ENCODE measurements around the gene ESRRG. TPM values are rescaled to one million over a fixed set of nuclear protein-coding genes. Genes with fewer than 3 reads are reported as not detected.

The ESRRG gene
- total RNA-seq, 1 experiment from 2014 or later, result 0.44 TPM

DNA sequence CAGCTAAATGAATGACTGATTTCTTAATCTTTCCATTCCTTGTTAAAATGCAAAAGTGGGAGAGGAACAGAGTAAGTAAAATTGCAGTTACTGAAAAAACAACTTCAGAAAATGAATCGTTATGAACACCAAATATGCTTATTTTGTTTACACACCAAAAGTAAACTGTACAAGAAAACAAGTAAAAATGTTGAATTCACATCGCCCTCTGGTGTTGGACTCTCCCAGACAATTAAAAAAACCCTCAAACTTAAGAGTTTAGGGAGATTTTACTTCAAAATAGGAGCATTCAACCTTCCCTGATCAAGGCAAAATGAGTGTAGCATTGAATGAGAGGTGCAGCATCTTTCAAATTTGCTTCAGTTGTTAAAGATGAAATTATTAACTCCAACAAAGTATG is 19.4 kb upstream of the ESRRG start:
- H3K4me1 ChIP-seq (ENCODE audit: insufficient read depth, low read length), result peaks cover 7% of the 10 kb centered on the region; the same call in 1 of the 2 replicates
- no peaks in the 10 kb centered on the region for H4K20me1 ChIP-seq (ENCODE audit: control insufficient read depth, insufficient read depth, insufficient read length)
- H3K4me3 Mint-ChIP-seq, result no peak overlapping the region
- WGBS (ENCODE audit: extremely low coverage, insufficient read length, low lambda C conversion rate), result no CpG with 5 or more reads among the region's 2 CpGs
- H2BK120ac ChIP-seq (ENCODE audit: low read depth, low read length, poor library complexity, severe bottlenecking), result no peak overlapping the region
- no peak overlapping the region for H3K27ac Mint-ChIP-seq
- TF ChIP-seq, protein P1, sequence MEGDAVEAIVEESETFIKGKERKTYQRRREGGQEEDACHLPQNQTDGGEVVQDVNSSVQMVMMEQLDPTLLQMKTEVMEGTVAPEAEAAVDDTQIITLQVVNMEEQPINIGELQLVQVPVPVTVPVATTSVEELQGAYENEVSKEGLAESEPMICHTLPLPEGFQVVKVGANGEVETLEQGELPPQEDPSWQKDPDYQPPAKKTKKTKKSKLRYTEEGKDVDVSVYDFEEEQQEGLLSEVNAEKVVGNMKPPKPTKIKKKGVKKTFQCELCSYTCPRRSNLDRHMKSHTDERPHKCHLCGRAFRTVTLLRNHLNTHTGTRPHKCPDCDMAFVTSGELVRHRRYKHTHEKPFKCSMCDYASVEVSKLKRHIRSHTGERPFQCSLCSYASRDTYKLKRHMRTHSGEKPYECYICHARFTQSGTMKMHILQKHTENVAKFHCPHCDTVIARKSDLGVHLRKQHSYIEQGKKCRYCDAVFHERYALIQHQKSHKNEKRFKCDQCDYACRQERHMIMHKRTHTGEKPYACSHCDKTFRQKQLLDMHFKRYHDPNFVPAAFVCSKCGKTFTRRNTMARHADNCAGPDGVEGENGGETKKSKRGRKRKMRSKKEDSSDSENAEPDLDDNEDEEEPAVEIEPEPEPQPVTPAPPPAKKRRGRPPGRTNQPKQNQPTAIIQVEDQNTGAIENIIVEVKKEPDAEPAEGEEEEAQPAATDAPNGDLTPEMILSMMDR (conservative IDR thresholded peaks at IDR 0.05), result peak; percentile 66
- H3K27me3 Mint-ChIP-seq (ENCODE audit: low read depth), result no peaks in the 10 kb centered on the region
- no peak overlapping the region for H2BK12ac ChIP-seq (ENCODE audit: insufficient read length, low read depth, low read length)
- no peak overlapping the region for H2AK5ac ChIP-seq (ENCODE audit: insufficient read length, low read length)
- no peaks in the 10 kb centered on the region for H3K9me3 ChIP-seq (ENCODE audit: control insufficient read depth, low read depth, low read length)
- no peaks in the 10 kb centered on the region for H3K36me3 Mint-ChIP-seq (ENCODE audit: insufficient read depth in 1 of 3, low read depth in 3 of 3)
- H4K8ac ChIP-seq (replicated peaks; ENCODE audit: insufficient read length, low read depth, low read length), result no peak overlapping the region
- DNase-seq, result no peak
- H2AFZ ChIP-seq (ENCODE audit: low read length), result no peak overlapping the region
- H3K4ac ChIP-seq (ENCODE audit: low read depth, low read length), result no peak overlapping the region
- H3K27me3 ChIP-seq (ENCODE audit: insufficient read depth, low read length), result no peaks in the 10 kb centered on the region
- no peak overlapping the region for H3K4me2 ChIP-seq (ENCODE audit: insufficient read depth, insufficient read length, low read length)
- H3K23me2 ChIP-seq (ENCODE audit: insufficient read length, low read depth, low read length, poor library complexity, severe bottlenecking), result no peaks in the 10 kb centered on the region
- H3K79me2 ChIP-seq (ENCODE audit: insufficient read depth, low read length), result no peaks in the 10 kb centered on the region
- no peak overlapping the region for H3K9ac ChIP-seq (ENCODE audit: extremely low read depth, insufficient read length, low read length)
- H3K4me1 Mint-ChIP-seq, result peaks cover 39 to 42% of the 10 kb centered on the region in 2 experiments
- no peaks in the 10 kb centered on the region for H3K79me1 ChIP-seq (ENCODE audit: insufficient read depth, low read depth, low read length, poor library complexity, severe bottlenecking)
- no peak overlapping the region for H3K27ac ChIP-seq (ENCODE audit: insufficient read length, low read depth, low read length)
- no peak overlapping the region for H2BK5ac ChIP-seq (ENCODE audit: insufficient read length, low read length)
- H3K23ac ChIP-seq (ENCODE audit: insufficient read length, low read depth, low read length), result no peak overlapping the region
- no peak overlapping the region for H3K18ac ChIP-seq (ENCODE audit: insufficient read length, low read depth, low read length)
- H4K91ac ChIP-seq (ENCODE audit: insufficient read length, low read depth, low read length), result no peak overlapping the region
- H3K9me3 Mint-ChIP-seq, result no peaks in the 10 kb centered on the region
- no peak overlapping the region for H2BK15ac ChIP-seq (ENCODE audit: low read depth, low read length)
- H4K5ac ChIP-seq (ENCODE audit: insufficient read length, low read depth, low read length), result no peak overlapping the region
- no peak overlapping the region for H2BK20ac ChIP-seq (ENCODE audit: low read depth, low read length, poor library complexity, severe bottlenecking)
- no peak overlapping the region for H3K56ac ChIP-seq (ENCODE audit: insufficient read length, low read depth, low read length)
- no peak overlapping the region for H3K14ac ChIP-seq (ENCODE audit: insufficient read depth, low read length)
- H3T11ph ChIP-seq (ENCODE audit: low read length), result no peak overlapping the region

All from H9 (cell line).